HEK293 (cell line): ENCODE data around the gene PARD3B.

Experiments used
- BCL11A ChIP-seq: fragments of 450-650 bp; formaldehyde crosslinking; IDR thresholded peaks from 2 replicates; pipeline ENCODE4 v1.5.1; 2016; ENCODE audit warnings: low read depth, missing biosample characterization, missing genetic modification characterization
- KLF7 ChIP-seq: fragments of 450-650 bp; formaldehyde crosslinking; IDR thresholded peaks from 2 replicates; pipeline ENCODE4 v1.5.1; 2016; ENCODE audit warnings: missing biosample characterization, missing genetic modification characterization, borderline replicate concordance
- ZBTB1 ChIP-seq: fragments of 450-650 bp; formaldehyde crosslinking; IDR thresholded peaks from 2 replicates; pipeline ENCODE4 v1.5.1; 2016; ENCODE audit warnings: missing biosample characterization, missing genetic modification characterization
- ZFP69B ChIP-seq: fragments of 450-650 bp; formaldehyde crosslinking; IDR thresholded peaks from 2 replicates; pipeline ENCODE4 v1.5.1; 2016; ENCODE audit warnings: missing biosample characterization, missing genetic modification characterization
- ZNF221 ChIP-seq: fragments of 450-650 bp; formaldehyde crosslinking; IDR thresholded peaks from 2 replicates; pipeline ENCODE4 v1.5.1; 2017; ENCODE audit warnings: missing biosample characterization, missing genetic modification characterization, borderline replicate concordance
- ZNF266 ChIP-seq: fragments of 450-650 bp; formaldehyde crosslinking; IDR thresholded peaks from 2 replicates; pipeline ENCODE4 v1.5.1; 2016; ENCODE audit warnings: missing biosample characterization, missing genetic modification characterization, low read depth
- ZNF510 ChIP-seq: fragments of 450-650 bp; formaldehyde crosslinking; IDR thresholded peaks from 2 replicates; pipeline ENCODE4 v1.5.1; 2018; ENCODE audit warnings: mild to moderate bottlenecking, missing genetic modification characterization, missing biosample characterization; ENCODE audit not compliant: insufficient replicate concordance
- ZNF530 ChIP-seq: fragments of 450-650 bp; formaldehyde crosslinking; IDR thresholded peaks from 2 replicates; pipeline ENCODE4 v1.5.1; 2016; ENCODE audit warnings: low read depth, missing biosample characterization, missing genetic modification characterization
- ZSCAN30 ChIP-seq: fragments of 450-650 bp; IDR thresholded peaks from 2 replicates; pipeline ENCODE4 v1.5.1; 2018; ENCODE audit warnings: missing biosample characterization, mild to moderate bottlenecking, missing genetic modification characterization, moderate library complexity
- TF ChIP-seq, protein P1 (sequence below): fragments of 450-650 bp; formaldehyde crosslinking; IDR thresholded peaks from 2 replicates; pipeline ENCODE4 v1.5.1; 2016; ENCODE audit warnings: missing biosample characterization, missing genetic modification characterization
- TF ChIP-seq, protein P2 (sequence below): fragments of 450-650 bp; formaldehyde crosslinking; IDR thresholded peaks from 2 replicates; pipeline ENCODE4 v1.5.1; 2016; ENCODE audit warnings: missing biosample characterization, missing genetic modification characterization
- TF ChIP-seq, protein P3 (sequence below): fragments of 450-650 bp; formaldehyde crosslinking; IDR thresholded peaks from 2 replicates; pipeline ENCODE4; 2016; ENCODE audit warnings: missing biosample characterization, missing genetic modification characterization

DNA sequence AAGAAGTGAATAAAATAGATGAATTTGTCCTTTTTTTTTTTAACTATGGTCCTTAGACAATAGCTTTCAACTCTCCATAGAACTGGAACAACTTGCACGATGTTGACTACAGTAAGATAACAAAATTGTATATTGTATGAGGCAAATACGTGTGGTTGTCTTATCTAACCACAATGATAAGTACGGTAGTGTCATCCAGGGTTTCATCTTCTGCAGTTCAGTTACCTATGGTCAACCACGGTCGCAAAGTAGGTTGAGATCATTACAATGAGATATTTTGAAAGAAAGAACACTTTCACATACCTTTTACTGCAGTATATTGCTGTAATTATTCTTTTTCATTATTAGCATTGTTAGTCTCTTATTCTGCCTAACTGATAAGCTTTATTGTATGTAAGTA is 295.2 kb downstream of the PARD3B start:
- TF ChIP-seq ZSCAN30 (no peak), ZNF266 (tag by site-specific recombination) (no peak), BCL11A (no peak), ZNF221 (tag by site-specific recombination) (no peak), ZNF510 (tag by site-specific recombination) (no peak), ZNF530 (tag by site-specific recombination) (no peak), ZFP69B (tag by site-specific recombination) (no peak), KLF7 (tag by site-specific recombination) (no peak), ZBTB1 (tag by site-specific recombination) (no peak)
- TF ChIP-seq, protein P1, sequence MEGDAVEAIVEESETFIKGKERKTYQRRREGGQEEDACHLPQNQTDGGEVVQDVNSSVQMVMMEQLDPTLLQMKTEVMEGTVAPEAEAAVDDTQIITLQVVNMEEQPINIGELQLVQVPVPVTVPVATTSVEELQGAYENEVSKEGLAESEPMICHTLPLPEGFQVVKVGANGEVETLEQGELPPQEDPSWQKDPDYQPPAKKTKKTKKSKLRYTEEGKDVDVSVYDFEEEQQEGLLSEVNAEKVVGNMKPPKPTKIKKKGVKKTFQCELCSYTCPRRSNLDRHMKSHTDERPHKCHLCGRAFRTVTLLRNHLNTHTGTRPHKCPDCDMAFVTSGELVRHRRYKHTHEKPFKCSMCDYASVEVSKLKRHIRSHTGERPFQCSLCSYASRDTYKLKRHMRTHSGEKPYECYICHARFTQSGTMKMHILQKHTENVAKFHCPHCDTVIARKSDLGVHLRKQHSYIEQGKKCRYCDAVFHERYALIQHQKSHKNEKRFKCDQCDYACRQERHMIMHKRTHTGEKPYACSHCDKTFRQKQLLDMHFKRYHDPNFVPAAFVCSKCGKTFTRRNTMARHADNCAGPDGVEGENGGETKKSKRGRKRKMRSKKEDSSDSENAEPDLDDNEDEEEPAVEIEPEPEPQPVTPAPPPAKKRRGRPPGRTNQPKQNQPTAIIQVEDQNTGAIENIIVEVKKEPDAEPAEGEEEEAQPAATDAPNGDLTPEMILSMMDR (tag by site-specific recombination) = no peak
- TF ChIP-seq, protein P2, sequence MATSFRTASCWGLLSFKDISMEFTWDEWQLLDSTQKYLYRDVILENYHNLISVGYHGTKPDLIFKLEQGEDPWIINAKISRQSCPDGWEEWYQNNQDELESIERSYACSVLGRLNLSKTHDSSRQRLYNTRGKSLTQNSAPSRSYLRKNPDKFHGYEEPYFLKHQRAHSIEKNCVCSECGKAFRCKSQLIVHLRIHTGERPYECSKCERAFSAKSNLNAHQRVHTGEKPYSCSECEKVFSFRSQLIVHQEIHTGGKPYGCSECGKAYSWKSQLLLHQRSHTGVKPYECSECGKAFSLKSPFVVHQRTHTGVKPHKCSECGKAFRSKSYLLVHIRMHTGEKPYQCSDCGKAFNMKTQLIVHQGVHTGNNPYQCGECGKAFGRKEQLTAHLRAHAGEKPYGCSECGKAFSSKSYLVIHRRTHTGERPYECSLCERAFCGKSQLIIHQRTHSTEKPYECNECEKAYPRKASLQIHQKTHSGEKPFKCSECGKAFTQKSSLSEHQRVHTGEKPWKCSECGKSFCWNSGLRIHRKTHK (tag by site-specific recombination) = no peak
- TF ChIP-seq, protein P3, sequence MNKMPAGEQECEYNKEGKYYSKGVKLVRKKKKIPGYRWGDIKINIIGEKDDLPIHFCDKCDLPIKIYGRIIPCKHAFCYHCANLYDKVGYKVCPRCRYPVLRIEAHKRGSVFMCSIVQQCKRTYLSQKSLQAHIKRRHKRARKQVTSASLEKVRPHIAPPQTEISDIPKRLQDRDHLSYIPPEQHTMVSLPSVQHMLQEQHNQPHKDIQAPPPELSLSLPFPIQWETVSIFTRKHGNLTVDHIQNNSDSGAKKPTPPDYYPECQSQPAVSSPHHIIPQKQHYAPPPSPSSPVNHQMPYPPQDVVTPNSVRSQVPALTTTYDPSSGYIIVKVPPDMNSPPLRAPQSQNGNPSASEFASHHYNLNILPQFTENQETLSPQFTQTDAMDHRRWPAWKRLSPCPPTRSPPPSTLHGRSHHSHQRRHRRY = no peak
